ENCODE results near the gene RHEX.

RHEX gene

DNA sequence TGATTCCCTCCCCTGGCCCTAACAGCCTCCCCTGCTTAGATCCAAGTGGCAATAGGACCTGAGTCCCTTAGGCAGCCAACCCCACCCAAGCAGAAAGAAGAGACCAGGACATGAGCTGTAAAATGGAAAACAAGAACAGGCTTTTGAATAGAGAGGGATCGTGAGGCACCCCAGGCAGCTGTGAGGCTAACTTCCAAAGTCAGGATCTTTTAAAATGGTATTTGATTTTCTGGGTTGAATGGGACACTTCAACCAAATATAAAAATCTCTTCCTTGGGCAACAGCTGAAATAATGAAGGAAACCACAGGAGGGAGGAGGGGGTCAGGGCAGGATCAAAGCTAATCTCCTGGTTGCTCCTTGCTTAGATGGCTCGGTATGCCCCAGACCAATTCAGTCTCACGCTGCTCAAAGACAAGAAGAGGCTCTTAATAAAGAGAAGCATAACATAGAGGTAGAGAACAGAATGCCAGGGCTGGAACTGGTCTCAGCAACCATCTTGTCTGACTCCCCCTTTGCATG, 92.9 kb downstream of the RHEX start:
- TF ChIP-seq CTCF (conservative IDR thresholded peaks at IDR 0.05): no peak
- H3K27ac ChIP-seq: peak overlapping the region; percentile 69

All from VCaP (cell line).